C4-2B (cell line): ENCODE data around the gene SUZ12.
"Not testable (repeated sequence)": the region's sequence is repeated elsewhere in the genome, so short reads cannot be mapped to it uniquely, and the experiment has no call there.

Source experiments
- H3K27ac ChIP-seq: fragments of 450-650 bp; 2 replicates; pipeline ENCODE4 v1.5.1; 2017
- CTCF ChIP-seq: fragments of 450-650 bp; conservative IDR thresholded peaks from 2 replicates; pipeline ENCODE4 v1.5.1; 2017; ENCODE audit warnings: mild to moderate bottlenecking
- ZFX ChIP-seq: fragments of 450-650 bp; IDR thresholded peaks from 2 replicates; pipeline ENCODE4 v1.6.1; 2017

Gene SUZ12

GRCh38 chr17:32019228-32019627 is 82.4 kb downstream of the SUZ12 start:
- TF ChIP-seq ZFX, result no peak
- TF ChIP-seq CTCF, result no peak
- no peak overlapping the region for H3K27ac ChIP-seq

GRCh38 chr17:32020943-32021614 is 84.3 kb downstream of the SUZ12 start:
- H3K27ac ChIP-seq, result no peak overlapping the region
- no peak for TF ChIP-seq CTCF
- no peak for TF ChIP-seq ZFX

- H3K27ac ChIP-seq, result no peak overlapping the region
- TF ChIP-seq ZFX, result no peak
- no peak for TF ChIP-seq CTCF
Measured at GRCh38 chr17:32021615-32021955, 84.8 kb downstream of the SUZ12 start.

- H3K27ac ChIP-seq, result not testable (repeated sequence)
Measured at GRCh38 chr17:32022554-32022953, 85.7 kb downstream of the SUZ12 start.

- not testable (repeated sequence) for H3K27ac ChIP-seq
Measured at GRCh38 chr17:32027271-32027670, 90.5 kb downstream of the SUZ12 start.

- TF ChIP-seq ZFX (no peak), CTCF (no peak)
- H3K27ac ChIP-seq, result no peak overlapping the region
Measured at GRCh38 chr17:32033223-32033622, 96.4 kb downstream of the SUZ12 start.

- not testable (repeated sequence) for H3K27ac ChIP-seq
Measured at GRCh38 chr17:32033812-32034211, 97.0 kb downstream of the SUZ12 start.

- not testable (repeated sequence) for H3K27ac ChIP-seq
Measured at GRCh38 chr17:32040246-32040645, 103.4 kb downstream of the SUZ12 start.

GRCh38 chr17:32041306-32041875 is 104.6 kb downstream of the SUZ12 start:
- not testable (repeated sequence) for H3K27ac ChIP-seq

- not testable (repeated sequence) for H3K27ac ChIP-seq
Measured at GRCh38 chr17:32042266-32042665, 105.5 kb downstream of the SUZ12 start.

- H3K27ac ChIP-seq, result not testable (repeated sequence)
Measured at GRCh38 chr17:32045611-32046010, 108.8 kb downstream of the SUZ12 start.

GRCh38 chr17:32047663-32048062 is 110.9 kb downstream of the SUZ12 start:
- H3K27ac ChIP-seq, result not testable (repeated sequence)
